Kidney (tissue), 22 donors: ENCODE measurements around the gene ZNF577. TPM values are rescaled to one million over a fixed set of nuclear protein-coding genes. Genes with fewer than 3 reads are reported as not detected.

Experiments used
- DNase-seq, 5 donors: peaks; one replicate each; pipeline ENCODE4 v3.0.0-alpha.2; 2013 to 2020
- FAIRE-seq: peaks from 2 replicates; lab custom pipeline; 2012; peaks lifted over from hg19 to GRCh38; lab: Jason Lieb, UNC
- H3K27ac ChIP-seq, 2 donors: one replicate each; pipeline ENCODE4 v1.7.0; 2013; ENCODE audit warnings: low read depth in 2 of 2, low read length in 2 of 2, inconsistent platforms in 1 of 2
- H3K27me3 ChIP-seq: one replicate; pipeline ENCODE4 v1.7.1; 2013; ENCODE audit warnings: low read length, inconsistent platforms; ENCODE audit not compliant: control insufficient read depth, insufficient read depth
- H3K36me3 ChIP-seq, 3 donors: one replicate each; pipeline versions ENCODE4 v1.7.0 to v1.7.1; 2013; ENCODE audit warnings: low read length in 3 of 3, control low read depth in 1 of 3, inconsistent platforms in 1 of 3; ENCODE audit not compliant: insufficient read depth in 3 of 3, control insufficient read depth in 2 of 3
- H3K4me1 ChIP-seq, 3 donors: one replicate each; pipeline versions ENCODE4 v1.7.0 to v1.7.1; 2013; ENCODE audit warnings: low read length in 3 of 3, inconsistent platforms in 1 of 3, low read depth in 1 of 3; ENCODE audit not compliant: control insufficient read depth in 2 of 3, insufficient read depth in 2 of 3
- H3K4me3 ChIP-seq, 3 donors: one replicate each; pipeline versions ENCODE4 v1.7.0 to v1.8.1; 2013; ENCODE audit warnings: low read length in 3 of 3, control low read depth in 1 of 3, inconsistent platforms in 1 of 3
- H3K9ac ChIP-seq, 3 donors: one replicate each; pipeline versions ENCODE4 v1.7.0 to v1.7.1; 2013; ENCODE audit warnings: low read length in 3 of 3, control low read depth in 1 of 3, inconsistent platforms in 1 of 3
- H3K9me3 ChIP-seq, 3 donors: one replicate each; pipeline versions ENCODE4 v1.7.0 to v1.7.1; 2013; ENCODE audit warnings: low read length in 3 of 3, control low read depth in 1 of 3, inconsistent platforms in 1 of 3; ENCODE audit not compliant: control insufficient read depth in 2 of 3, insufficient read depth in 1 of 3
- intact Hi-C: fragments of 100-400 bp; cut with DNase I; formaldehyde crosslinking; loops from one replicate; pipeline ENCODE4 v1.11.1; 2022
- long read RNA-seq, 10 donors: library from polyadenylated mRNA in 1 of 10; unstranded in 1 of 10; transcript quantifications; one replicate each; pipeline ENCODE4 v2.0.0 and lab custom pipeline, GENCODE V29; 2021 to 2026
- polyA plus RNA-seq: library from polyadenylated mRNA; stranded (reverse); fragments of 350-450 nt; fragmentation: Illumina TruSeq; extraction: RNeasy Lipid Tissue Mini Kit (QIAGEN cat#74804); gene quantifications from one replicate; pipeline ENCODE4 v1.2.3, GENCODE V29; 2014; ENCODE audit warnings: low read depth, low replicate concordance; ENCODE audit not compliant: insufficient read depth
- total RNA-seq: library from RNA; stranded (reverse); fragmentation: NEBNext Ultra II Directional; extraction: Animal tissue kit (Norgen Biotek cat#: 25700); gene quantifications from one replicate; pipeline ENCODE4 v1.2.1, GENCODE V29; 2021
- TF ChIP-seq, protein P1 (sequence below): IDR thresholded peaks from 3 replicates; pipeline ENCODE4 v1.5.1; 2012; ENCODE audit warnings: mild to moderate bottlenecking, moderate library complexity, borderline replicate concordance; ENCODE audit not compliant: insufficient read depth; ENCODE audit errors: extremely low read depth
- donor health status: control.
- donor health status: control.
- donor health status: control.
- donor health status: control.
- donor health status: control.
- donor health status: DM: yes; HTN: yes; CAD: no.
- donor health status: Normal renal cell carcinoma (clear cell type).

Gene ZNF577
- 19.0 TPM for total RNA-seq
- polyA plus RNA-seq: 32.2 TPM
- long read RNA-seq, donor 1, partial matches to known transcripts: 0 of 4 reads
- long read RNA-seq, donor 1, other reads (novel, unspliced or antisense): 0 of 4 reads
- long read RNA-seq, donor 2, transcript ZNF577-218 (7 exons, 1,865 nt): major isoform, 5 of 30 reads
- long read RNA-seq, donor 2, partial matches to known transcripts: 22 of 30 reads
- long read RNA-seq, donor 2, other reads (novel, unspliced or antisense): 0 of 30 reads
- long read RNA-seq, donor 3, partial matches to known transcripts: 6 of 14 reads
- long read RNA-seq, donor 3, other reads (novel, unspliced or antisense): 0 of 14 reads
- long read RNA-seq, donor 4, transcript ZNF577-204 (6 exons, 2,758 nt): major isoform, 6 of 26 reads
- long read RNA-seq, donor 4, partial matches to known transcripts: 16 of 26 reads
- long read RNA-seq, donor 4, other reads (novel, unspliced or antisense): 0 of 26 reads
- long read RNA-seq, donor 5, partial matches to known transcripts: 0 of 1 reads
- long read RNA-seq, donor 5, other reads (novel, unspliced or antisense): 0 of 1 reads
- long read RNA-seq, donor 6, partial matches to known transcripts: 16 of 18 reads
- long read RNA-seq, donor 6, other reads (novel, unspliced or antisense): 0 of 18 reads
- long read RNA-seq, donor 7, transcript ZNF577-204 (6 exons, 2,758 nt): major isoform, 9 of 22 reads
- long read RNA-seq, donor 7, partial matches to known transcripts: 0 of 22 reads
- long read RNA-seq, donor 7, other reads (novel, unspliced or antisense): 10 of 22 reads
- long read RNA-seq, donor 8, partial matches to known transcripts: 0 of 3 reads
- long read RNA-seq, donor 8, other reads (novel, unspliced or antisense): 0 of 3 reads
- long read RNA-seq, donor 9, partial matches to known transcripts: 0 of 4 reads
- long read RNA-seq, donor 9, other reads (novel, unspliced or antisense): 0 of 4 reads
- long read RNA-seq, donor 10, partial matches to known transcripts: 6 of 13 reads
- long read RNA-seq, donor 10, other reads (novel, unspliced or antisense): 0 of 13 reads

DNA sequence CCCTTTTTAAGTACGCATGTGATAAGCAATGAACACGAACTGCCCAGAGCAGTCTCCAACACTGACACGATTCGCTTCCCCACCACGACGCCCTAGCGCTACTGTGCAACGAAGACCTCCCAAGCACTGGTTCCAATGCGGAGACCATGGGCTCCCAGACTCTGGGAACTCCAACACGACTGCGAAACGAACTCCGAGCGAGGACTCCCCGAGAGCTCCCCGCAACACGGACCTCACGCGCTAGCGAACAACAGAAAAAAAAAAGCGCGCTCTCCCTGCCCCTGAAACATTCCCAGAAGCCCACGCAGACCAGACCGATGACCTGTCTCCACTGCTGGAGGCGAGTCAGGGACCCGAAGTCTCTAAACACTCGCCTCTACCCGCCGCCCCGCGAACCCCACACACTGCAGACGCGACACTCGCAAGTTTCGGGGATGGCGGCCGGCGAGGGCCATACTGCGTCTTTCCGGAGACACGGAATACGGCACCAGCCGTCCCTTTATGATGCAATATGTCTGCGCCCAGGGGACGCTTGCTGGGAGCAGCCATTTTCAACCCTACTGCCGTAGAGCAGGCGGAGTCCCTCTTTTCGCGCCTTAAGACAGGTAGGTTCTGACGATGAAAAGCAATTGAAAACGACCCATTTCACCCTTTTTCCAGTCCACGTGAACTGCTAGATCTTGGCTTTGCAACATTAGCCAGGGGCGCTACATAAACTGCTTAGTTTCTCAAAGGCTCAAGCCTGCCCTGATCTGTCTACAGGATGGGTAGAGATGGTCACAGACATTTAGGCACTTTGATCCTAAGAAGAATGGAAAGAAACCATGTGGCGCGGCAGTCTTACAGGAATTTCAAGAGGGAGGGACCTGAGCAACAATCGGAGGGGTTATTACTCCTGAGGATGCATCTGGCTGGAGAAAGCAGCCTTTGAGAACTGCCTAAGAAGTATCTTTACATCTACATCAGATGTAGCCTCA, at the start of gene ZNF577:
ZNF577 (minus strand) TSS at position 430 of the 977 bp plus-strand sequence. CDS start 7,569 bp downstream, outside the sequence.
- intact Hi-C loops: no loop called here
- Histone ChIP-seq H3K27ac (peak within 1 kb of the TSS; percentile 63 to 84), H3K9me3 (peaks cover 8 to 43% (median 26%) of the 10 kb centered on the region in 3 donors), H3K27me3 (no peaks in the 10 kb centered on the region), H3K9ac (peak within 1 kb of the TSS; percentile 52 to 89 (median 86)), H3K36me3 (peaks cover 18 to 28% (median 18%) of the 10 kb centered on the region in 3 donors), H3K4me1 (no peaks in the 10 kb centered on the region), H3K4me3 (peak within 1 kb of the TSS; percentile 77 to 93 (median 91))
- DNase-seq (peak; percentile 95 to 98 (median 96)), FAIRE-seq (no peak)
- TF ChIP-seq, protein P1, sequence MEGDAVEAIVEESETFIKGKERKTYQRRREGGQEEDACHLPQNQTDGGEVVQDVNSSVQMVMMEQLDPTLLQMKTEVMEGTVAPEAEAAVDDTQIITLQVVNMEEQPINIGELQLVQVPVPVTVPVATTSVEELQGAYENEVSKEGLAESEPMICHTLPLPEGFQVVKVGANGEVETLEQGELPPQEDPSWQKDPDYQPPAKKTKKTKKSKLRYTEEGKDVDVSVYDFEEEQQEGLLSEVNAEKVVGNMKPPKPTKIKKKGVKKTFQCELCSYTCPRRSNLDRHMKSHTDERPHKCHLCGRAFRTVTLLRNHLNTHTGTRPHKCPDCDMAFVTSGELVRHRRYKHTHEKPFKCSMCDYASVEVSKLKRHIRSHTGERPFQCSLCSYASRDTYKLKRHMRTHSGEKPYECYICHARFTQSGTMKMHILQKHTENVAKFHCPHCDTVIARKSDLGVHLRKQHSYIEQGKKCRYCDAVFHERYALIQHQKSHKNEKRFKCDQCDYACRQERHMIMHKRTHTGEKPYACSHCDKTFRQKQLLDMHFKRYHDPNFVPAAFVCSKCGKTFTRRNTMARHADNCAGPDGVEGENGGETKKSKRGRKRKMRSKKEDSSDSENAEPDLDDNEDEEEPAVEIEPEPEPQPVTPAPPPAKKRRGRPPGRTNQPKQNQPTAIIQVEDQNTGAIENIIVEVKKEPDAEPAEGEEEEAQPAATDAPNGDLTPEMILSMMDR: no peak

DNA sequence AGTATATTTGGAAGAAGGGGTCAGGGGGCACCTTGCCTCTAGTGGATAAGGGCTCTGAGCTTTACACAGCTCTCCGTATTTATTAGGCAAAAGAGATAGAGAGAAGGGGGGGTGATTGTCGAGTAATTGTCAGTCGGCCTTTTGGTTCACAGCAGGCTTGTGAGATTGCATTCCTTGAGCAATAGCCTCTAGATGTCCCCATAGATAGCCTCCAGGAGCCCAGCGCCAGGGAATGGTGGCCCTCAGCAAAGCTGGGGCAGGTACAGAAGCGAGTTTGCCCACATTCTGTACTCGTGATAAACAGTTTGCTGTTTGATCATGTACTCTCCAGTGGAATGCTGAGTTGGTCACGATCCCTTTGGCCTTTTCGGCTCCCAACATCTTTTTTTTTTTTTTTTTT, 44.2 kb upstream of the ZNF577 start:
- peaks cover 0 to 4% (median 0%) of the 10 kb centered on the region in 3 donors for H3K4me1 ChIP-seq
- no peaks in the 10 kb centered on the region for H3K9me3 ChIP-seq
- no peak overlapping the region for H3K4me3 ChIP-seq
- H3K36me3 ChIP-seq: peaks cover 6 to 24% (median 21%) of the 10 kb centered on the region in 3 donors
- H3K27me3 ChIP-seq: no peaks in the 10 kb centered on the region
- TF ChIP-seq, protein P1: no peak
- FAIRE-seq: no peak
- no peak overlapping the region for H3K9ac ChIP-seq
- no peak overlapping the region for H3K27ac ChIP-seq
- DNase-seq: no peak
- intact Hi-C loops: no loop called here

- peak in 1 of 5 donors; percentile 37 for DNase-seq
- Histone ChIP-seq H3K9ac (peak overlapping the region; percentile 74 to 100 (median 82)), H3K9me3 (peaks cover 0 to 4% (median 0%) of the 10 kb centered on the region in 3 donors), H3K27ac (peak overlapping the region in 1 of 2 donors; percentile 97), H3K4me1 (peaks cover 0 to 6% (median 0%) of the 10 kb centered on the region in 3 donors), H3K36me3 (peaks cover 0 to 4% (median 2%) of the 10 kb centered on the region in 3 donors), H3K27me3 (no peaks in the 10 kb centered on the region), H3K4me3 (peak overlapping the region; percentile 79 to 100 (median 83))
- intact Hi-C loops: no loop called here
- FAIRE-seq: no peak
- TF ChIP-seq, protein P1: no peak
Observed at GRCh38 chr19:51927859-51928258, 40.1 kb upstream of the ZNF577 start.
